K562 (cell line): ENCODE data around the gene ELMO1. TPM values are rescaled to one million over a fixed set of nuclear protein-coding genes. Genes with fewer than 3 reads are reported as not detected.

Experiments used
- ATAC-seq: fragments of 200-7000 bp; cut with Tn5 transposase; 3 replicates; pipeline ENCODE4 v1.9.1; 2020; ENCODE audit warnings: moderate library complexity
- BruUV-seq: library from RNA; stranded (reverse); fragments of 400-500 nt; replicated peaks from 2 replicates; lab custom pipeline; 2021; lab: Mats Ljungman, UMichigan
- CTCF ChIA-PET: fragments of 300-600 bp; formaldehyde crosslinking; extraction: SDS; loops from one replicate; lab custom pipeline; 2021; ENCODE audit warnings: low intra/inter-chr PET ratio; lab: Yijun Ruan, JAX
- POLR2A ChIA-PET: fragments of 300-600, 350-650 bp; sonication (Branson Sonifier 250); formaldehyde crosslinking; extraction: SDS; loops from one replicate; lab custom pipeline; 2021; ENCODE audit warnings: antibody characterized with exemption, inconsistent platforms; lab: Yijun Ruan, JAX
- DNase-seq, 4 experiments: peaks; one replicate each; pipeline versions ENCODE4 v3.0.0 to v3.0.0-alpha.2; 2011 to 2018; ENCODE audit warnings: low spot score in 3 of 4, mixed read lengths in 3 of 4; ENCODE audit errors: extremely low read depth in 1 of 4
- FAIRE-seq: peaks from 2 replicates; lab custom pipeline; 2011; peaks lifted over from hg19 to GRCh38; lab: Jason Lieb, UNC
- H2AFZ ChIP-seq: 2 replicates; pipeline ENCODE4 v1.6.0; 2011; ENCODE audit warnings: low read depth, low read length, control low read depth, inconsistent platforms
- H3K27ac ChIP-seq: fragments of 200-600 bp; 3 replicates; pipeline ENCODE4 v1.8.0; 2011; ENCODE audit warnings: low read depth, mild to moderate bottlenecking, control low read depth, inconsistent platforms, low read length, moderate library complexity, mixed read lengths; ENCODE audit errors: extremely low read depth
- H3K27me3 ChIP-seq, 2 experiments: fragments of 300-600 bp in 1 of 2; 2 replicates in 1 of 2; 3 replicates in 1 of 2; pipeline versions ENCODE4 v1.6.0 to v1.8.0; 2011; ENCODE audit warnings: inconsistent platforms in 2 of 2, low read length in 2 of 2, mild to moderate bottlenecking in 1 of 2, mixed read lengths in 1 of 2, moderate library complexity in 1 of 2; ENCODE audit not compliant: control insufficient read depth in 2 of 2, insufficient read depth in 2 of 2
- H3K36me3 ChIP-seq: fragments of 300-600 bp; 3 replicates; pipeline ENCODE4 v1.8.0; 2011; ENCODE audit warnings: mild to moderate bottlenecking, low read length, inconsistent platforms; ENCODE audit not compliant: control insufficient read depth, insufficient read depth
- H3K4me1 ChIP-seq, 2 experiments: fragments of 200-600 bp in 1 of 2; replicated peaks in 1 of 2; 2 replicates in 1 of 2; 3 replicates in 1 of 2; pipeline versions ENCODE4 v1.5.1 to v1.8.0; 2011; ENCODE audit warnings: inconsistent platforms in 2 of 2, low read length in 2 of 2, mild to moderate bottlenecking in 1 of 2, mixed read lengths in 1 of 2, moderate library complexity in 1 of 2; ENCODE audit not compliant: control insufficient read depth in 2 of 2, insufficient read depth in 2 of 2
- H3K4me2 ChIP-seq: 2 replicates; pipeline ENCODE4 v1.6.1; 2011; ENCODE audit warnings: low read length, control low read depth, inconsistent platforms, mixed read lengths; ENCODE audit not compliant: insufficient read depth
- H3K4me3 ChIP-seq: fragments of 200-600 bp; sonication (generic), shearing (Covaris generic); 2 replicates; pipeline ENCODE4 v1.5.1; 2016; ENCODE audit warnings: control low read depth, inconsistent platforms
- H3K79me2 ChIP-seq: fragments of 200-600 bp; 3 replicates; pipeline ENCODE4 v1.8.0; 2011; ENCODE audit warnings: low read length, inconsistent platforms; ENCODE audit not compliant: control insufficient read depth, insufficient read depth
- H3K9ac ChIP-seq, 2 experiments: 2 replicates each; pipeline versions ENCODE4 v1.6.0 to v1.6.1; 2011; ENCODE audit warnings: low read depth in 2 of 2, low read length in 2 of 2, control low read depth in 1 of 2, inconsistent platforms in 1 of 2, mild to moderate bottlenecking in 1 of 2, mixed read lengths in 1 of 2; ENCODE audit not compliant: insufficient read depth in 1 of 2
- H3K9me1 ChIP-seq: one replicate; pipeline ENCODE4 v1.6.0; 2011; ENCODE audit warnings: inconsistent platforms, mild to moderate bottlenecking, low read length, moderate library complexity; ENCODE audit not compliant: control insufficient read depth, insufficient read depth
- H3K9me3 ChIP-seq: replicated peaks from 2 replicates; pipeline ENCODE4 v1.5.1; 2011; ENCODE audit warnings: low read depth, low read length, inconsistent platforms; ENCODE audit not compliant: control insufficient read depth, insufficient read depth
- H4K20me1 ChIP-seq: replicated peaks from 2 replicates; pipeline ENCODE4 v1.6.1; 2011; ENCODE audit warnings: low read length, inconsistent platforms, mixed read lengths; ENCODE audit not compliant: control insufficient read depth, insufficient read depth
- ELK1 ChIP-seq: sonication (generic); formaldehyde crosslinking; IDR thresholded peaks from 2 replicates; pipeline ENCODE4 v1.8.1; 2022; ENCODE audit warnings: missing genetic modification reagents
- FOXK1 ChIP-seq: sonication (generic); formaldehyde crosslinking; IDR thresholded peaks from 2 replicates; pipeline ENCODE4 v1.8.0; 2022; ENCODE audit warnings: missing genetic modification reagents, mild to moderate bottlenecking, borderline replicate concordance
- HMGXB4 ChIP-seq: sonication (generic); formaldehyde crosslinking; IDR thresholded peaks from 2 replicates; pipeline ENCODE4 v1.8.1; 2023; ENCODE audit warnings: mild to moderate bottlenecking, missing genetic modification reagents
- MTF1 ChIP-seq: fragments of 250-450 bp; sonication (Bioruptor Pico); IDR thresholded peaks from 2 replicates; pipeline ENCODE4 v1.9.0; 2021; ENCODE audit warnings: moderate library complexity, mild to moderate bottlenecking, inconsistent platforms, borderline replicate concordance
- NR4A1 ChIP-seq, 2 experiments: fragments of 250-450 bp in 1 of 2; fragments of 450-650 bp in 1 of 2; sonication (Bioruptor Pico) in 1 of 2; IDR thresholded peaks; 2 replicates each; pipeline versions ENCODE4 v1.4.0 to v1.6.1; 2016 to 2020; ENCODE audit warnings: mild to moderate bottlenecking in 2 of 2, missing compliant biosample characterization in 1 of 2, missing genetic modification characterization in 1 of 2, moderate library complexity in 1 of 2
- POLR2G ChIP-seq: fragments of 200-400 bp; formaldehyde crosslinking; IDR thresholded peaks from 2 replicates; pipeline ENCODE4 v1.6.1; 2017; ENCODE audit warnings: low read depth, mild to moderate bottlenecking, antibody characterized with exemption, low read length, moderate library complexity
- SLC30A9 ChIP-seq: fragments of 250-450 bp; sonication (Bioruptor Pico); IDR thresholded peaks from 2 replicates; pipeline ENCODE4 v1.8.0; 2022; ENCODE audit warnings: mild to moderate bottlenecking, moderate library complexity
- ZNF12 ChIP-seq: sonication (generic); formaldehyde crosslinking; IDR thresholded peaks from 2 replicates; pipeline ENCODE4 v1.4.0; 2020; ENCODE audit warnings: mild to moderate bottlenecking, missing genetic modification reagents
- ZNF165 ChIP-seq: fragments of 250-450 bp; sonication (Bioruptor Pico); IDR thresholded peaks from 2 replicates; pipeline ENCODE4 v1.4.0; 2020; ENCODE audit warnings: borderline replicate concordance
- ZNF280A ChIP-seq: fragments of 450-650 bp; IDR thresholded peaks from 2 replicates; pipeline ENCODE4 v1.6.1; 2018; ENCODE audit warnings: mild to moderate bottlenecking, low read depth; ENCODE audit not compliant: partially characterized antibody
- ZNF354B ChIP-seq: fragments of 250-450 bp; sonication (Bioruptor Pico); IDR thresholded peaks from 2 replicates; pipeline ENCODE4 v1.4.0; 2020
- ZNF707 ChIP-seq: fragments of 250-450 bp; sonication (Bioruptor Pico); conservative IDR thresholded peaks from 2 replicates; pipeline ENCODE4 v1.8.0; 2022; ENCODE audit warnings: inconsistent platforms, mild to moderate bottlenecking, moderate library complexity
- WGBS: fragments of 100-300 bp; shearing (Covaris generic); methylation state at CpG from one replicate; pipeline ENCODE4 v1.1.6; 2016; ENCODE audit warnings: low coverage, mixed read lengths; ENCODE audit not compliant: insufficient coverage; ENCODE audit errors: missing lambda C conversion rate; 5-methylcytosine and 5-hydroxymethylcytosine counted together
- in situ Hi-C: fragments of 300-500 bp; cut with MboI; formaldehyde crosslinking; loops from 4 replicates; pipeline ENCODE4 v1.15.0; 2018; ENCODE audit warnings: inconsistent platforms, mixed read lengths
- intact Hi-C: fragments of 100-400 bp; cut with micrococcal nuclease; formaldehyde crosslinking; loops from 2 replicates; pipeline ENCODE4 v1.14.2; 2022
- polyA plus RNA-seq, 8 experiments: library from polyadenylated mRNA; depleted of rRNA in 4 of 8; stranded (reverse) in 5 of 8; unstranded in 3 of 8; fragments of >200 nt; fragmentation: Nextera tagmentation in 2 of 8; fragmentation: Illumina TruSeq in 1 of 8; extraction: Ambion mirVana in 2 of 8; extraction: Trizol in 1 of 8; gene quantifications; 2 replicates each; pipeline versions ENCODE4 v1.2.1 to v1.2.3, GENCODE V29; 2011 to 2014; ENCODE audit warnings: inconsistent platforms in 1 of 8, missing spikeins in 1 of 8
- total RNA-seq, 7 experiments: library from RNA; depleted of rRNA in 6 of 7; stranded (reverse); fragments of >200 nt in 6 of 7; fragmentation: Illumina TruSeq in 2 of 7; extraction: Trizol in 2 of 7; gene quantifications; 2 replicates each; pipeline versions ENCODE4 v1.2.1 to v1.2.3, GENCODE V29; 2011 to 2021; ENCODE audit warnings: low replicate concordance in 1 of 7

The ELMO1 gene
- total and polyA plus RNA-seq, 9 of the 15 experiments (the other 6 are each of a cell fraction or from before 2014, with no cell fraction given): 0.36 to 7.2 (median 3.6) TPM

GRCh38 chr7:37229381-37229780 is 219.3 kb downstream of the ELMO1 start (continued):
- TF ChIP-seq ELK1 (CRISPR knock-in tag): no peak

- no peaks in the 10 kb centered on the region for H3K36me3 ChIP-seq
- no peaks in the 10 kb centered on the region; a peak in 2 of 5 replicates for H3K27me3 ChIP-seq
- H2AFZ ChIP-seq: no peak overlapping the region
- no TSS peak for BruUV-seq
- FAIRE-seq (no peak), DNase-seq (no peak), ATAC-seq (no peak)
- WGBS: 15% methylated on average over 7 of the region's 7 CpGs
- no peaks in the 10 kb centered on the region for H3K79me2 ChIP-seq
- ChIA-PET CTCF (no interaction called here), POLR2A (no interaction called here)
- H3K4me3 ChIP-seq: no peak overlapping the region
- intact Hi-C loops: loop anchor here (10.0 kb wide), 1 partner anchor 499 kb away; no protein-coding TSS in a partner anchor
- no peaks in the 10 kb centered on the region for H3K9me1 ChIP-seq
- TF ChIP-seq FOXK1 (CRISPR knock-in tag) (no peak), MTF1 (CRISPR knock-in tag) (no peak), POLR2G (no peak), NR4A1 (CRISPR knock-in tag; IDR thresholded peaks at IDR 0.05) (no peak), NR4A1 (tag; IDR thresholded peaks at IDR 0.05) (no peak), SLC30A9 (CRISPR knock-in tag) (no peak), ZNF707 (CRISPR knock-in tag) (no peak), ZNF12 (CRISPR knock-in tag) (no peak), HMGXB4 (CRISPR knock-in tag) (no peak), ZNF354B (CRISPR knock-in tag) (no peak), ZNF165 (CRISPR knock-in tag) (no peak), ZNF280A (no peak)
- TF ChIP-seq, all 486 proteins: peak for 0
- no peak overlapping the region for H3K4me2 ChIP-seq
- H3K9me3 ChIP-seq: no peaks in the 10 kb centered on the region
- in situ Hi-C loops: loop anchor here (25.0 kb wide), 1 partner anchor 612 kb away; the partner anchor contains the start of gene NME8
- no peaks in the 10 kb centered on the region for H3K4me1 ChIP-seq
- no peaks in the 10 kb centered on the region for H4K20me1 ChIP-seq
- no peak overlapping the region for H3K9ac ChIP-seq
- no peak overlapping the region for H3K27ac ChIP-seq
These were observed 223.2 kb downstream of the ELMO1 start for GRCh38 chr7:37225285-37225969.
